NT2/D1 (cell line): ENCODE measurements around the gene PPP1R18.

Experiments
- YY1 ChIP-seq: IDR thresholded peaks from 2 replicates; pipeline ENCODE4 v1.6.1; 2011; ENCODE audit not compliant: insufficient read length, insufficient read depth
- ZNF274 ChIP-seq: IDR thresholded peaks from 2 replicates; pipeline ENCODE4 v1.6.1; 2011; ENCODE audit warnings: mild to moderate bottlenecking, low read depth, low read length

- TF ChIP-seq YY1 (no peak), ZNF274 (no peak)
Measured at GRCh38 chr6:30716879-30717128, 30.4 kb upstream of the PPP1R18 start.
